ENCODE measurements around the gene PZP. TPM values are rescaled to one million over a fixed set of nuclear protein-coding genes. Genes with fewer than 3 reads are reported as not detected.
"Not testable (repeated sequence)": the region's sequence is repeated elsewhere in the genome, so short reads cannot be mapped to it uniquely, and the experiment has no call there.

Gene PZP
- total RNA-seq, 1 donor from 2014 or later, result 2.2 TPM

DNA sequence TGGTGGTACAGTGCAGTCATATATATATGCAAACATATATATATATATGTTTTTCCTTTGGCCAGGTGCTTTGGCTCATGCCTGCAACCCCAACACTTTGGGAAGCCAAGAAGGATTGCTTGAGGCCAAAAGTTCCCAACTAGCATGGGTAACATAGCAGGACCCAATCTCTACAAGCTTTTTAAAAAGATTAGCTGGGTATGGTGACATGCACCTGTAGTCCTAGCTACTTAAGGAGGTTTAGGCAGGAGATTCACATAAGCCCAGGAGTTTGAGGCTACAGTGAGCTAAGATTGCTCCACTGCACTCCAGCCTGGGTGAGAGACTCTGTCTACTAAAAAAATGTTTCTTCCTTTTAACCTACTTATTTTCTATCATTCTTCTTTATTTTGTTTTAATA, 10.2 kb downstream of the PZP start:
- TF ChIP-seq, protein P1, sequence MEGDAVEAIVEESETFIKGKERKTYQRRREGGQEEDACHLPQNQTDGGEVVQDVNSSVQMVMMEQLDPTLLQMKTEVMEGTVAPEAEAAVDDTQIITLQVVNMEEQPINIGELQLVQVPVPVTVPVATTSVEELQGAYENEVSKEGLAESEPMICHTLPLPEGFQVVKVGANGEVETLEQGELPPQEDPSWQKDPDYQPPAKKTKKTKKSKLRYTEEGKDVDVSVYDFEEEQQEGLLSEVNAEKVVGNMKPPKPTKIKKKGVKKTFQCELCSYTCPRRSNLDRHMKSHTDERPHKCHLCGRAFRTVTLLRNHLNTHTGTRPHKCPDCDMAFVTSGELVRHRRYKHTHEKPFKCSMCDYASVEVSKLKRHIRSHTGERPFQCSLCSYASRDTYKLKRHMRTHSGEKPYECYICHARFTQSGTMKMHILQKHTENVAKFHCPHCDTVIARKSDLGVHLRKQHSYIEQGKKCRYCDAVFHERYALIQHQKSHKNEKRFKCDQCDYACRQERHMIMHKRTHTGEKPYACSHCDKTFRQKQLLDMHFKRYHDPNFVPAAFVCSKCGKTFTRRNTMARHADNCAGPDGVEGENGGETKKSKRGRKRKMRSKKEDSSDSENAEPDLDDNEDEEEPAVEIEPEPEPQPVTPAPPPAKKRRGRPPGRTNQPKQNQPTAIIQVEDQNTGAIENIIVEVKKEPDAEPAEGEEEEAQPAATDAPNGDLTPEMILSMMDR (IDR thresholded peaks at IDR 0.05; ENCODE audit: unreplicated experiment), result no peak
- no peaks in the 10 kb centered on the region for H3K4me1 Mint-ChIP-seq (ENCODE audit: unreplicated experiment)
- DNase-seq (ENCODE audit: low spot score), result no peak
- H3K27me3 Mint-ChIP-seq (ENCODE audit: unreplicated experiment), result no peaks in the 10 kb centered on the region
- H3K27ac Mint-ChIP-seq (ENCODE audit: unreplicated experiment), result no peak overlapping the region
- H3K36me3 Mint-ChIP-seq (ENCODE audit: low read depth, unreplicated experiment), result no peaks in the 10 kb centered on the region
- H3K4me3 Mint-ChIP-seq (ENCODE audit: unreplicated experiment), result no peak overlapping the region
- no peaks in the 10 kb centered on the region for H3K9me3 Mint-ChIP-seq (ENCODE audit: unreplicated experiment)

DNA sequence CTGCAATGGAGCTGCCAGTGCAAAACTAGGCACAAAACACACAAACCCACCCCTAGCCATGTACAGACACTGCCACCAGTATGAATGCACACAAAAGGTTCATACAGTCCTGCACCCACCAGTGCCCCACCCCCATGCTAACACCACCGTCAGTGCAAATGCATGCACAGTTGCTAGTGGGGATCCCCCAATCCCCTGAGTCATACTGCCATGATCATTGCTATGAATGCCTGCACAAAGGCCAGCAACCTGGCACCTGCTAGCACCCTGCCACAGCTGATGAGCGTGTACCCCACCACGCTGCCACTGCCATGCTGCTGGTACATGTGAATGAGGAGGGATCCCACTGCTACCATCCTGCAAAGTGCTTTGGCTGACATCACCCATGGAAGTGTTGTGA, 23.9 kb downstream of the PZP start:
- H3K9me3 Mint-ChIP-seq (ENCODE audit: unreplicated experiment), result peaks cover 5% of the 10 kb centered on the region
- H3K27me3 Mint-ChIP-seq (ENCODE audit: unreplicated experiment), result peaks cover 2% of the 10 kb centered on the region
- TF ChIP-seq, protein P1 (IDR thresholded peaks at IDR 0.05; ENCODE audit: unreplicated experiment), result no peak
- H3K4me1 Mint-ChIP-seq (ENCODE audit: unreplicated experiment), result peaks cover 2% of the 10 kb centered on the region
- no peak overlapping the region for H3K4me3 Mint-ChIP-seq (ENCODE audit: unreplicated experiment)
- no peak for DNase-seq (ENCODE audit: low spot score)
- H3K27ac Mint-ChIP-seq (ENCODE audit: unreplicated experiment), result no peak overlapping the region
- no peaks in the 10 kb centered on the region for H3K36me3 Mint-ChIP-seq (ENCODE audit: low read depth, unreplicated experiment)

DNA sequence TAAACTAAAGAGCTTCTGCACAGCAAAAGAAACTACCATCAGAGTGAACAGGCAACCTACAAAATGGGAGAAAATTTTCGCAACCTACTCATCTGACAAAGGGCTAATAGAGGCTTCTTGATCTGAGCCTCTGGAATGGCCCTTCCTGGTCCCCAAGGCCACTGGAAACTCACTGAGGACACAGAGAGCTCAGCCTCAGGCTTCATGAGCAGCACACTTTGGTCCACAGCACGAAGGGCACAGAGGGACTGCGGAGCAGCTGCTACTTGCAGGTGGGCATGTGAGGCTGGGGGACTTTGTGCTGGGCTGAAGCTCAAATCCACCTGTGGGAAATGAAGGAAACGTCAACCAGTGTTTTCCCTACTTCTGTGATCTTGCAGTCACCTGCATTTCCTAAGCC, 27.4 kb downstream of the PZP start:
- peaks cover 2% of the 10 kb centered on the region for H3K4me1 Mint-ChIP-seq (ENCODE audit: unreplicated experiment)
- no peak overlapping the region for H3K4me3 Mint-ChIP-seq (ENCODE audit: unreplicated experiment)
- peaks cover 2% of the 10 kb centered on the region for H3K27me3 Mint-ChIP-seq (ENCODE audit: unreplicated experiment)
- H3K36me3 Mint-ChIP-seq (ENCODE audit: low read depth, unreplicated experiment), result no peaks in the 10 kb centered on the region
- no peak overlapping the region for H3K27ac Mint-ChIP-seq (ENCODE audit: unreplicated experiment)
- TF ChIP-seq, protein P1 (IDR thresholded peaks at IDR 0.05; ENCODE audit: unreplicated experiment), result no peak
- DNase-seq (ENCODE audit: low spot score), result no peak
- no peaks in the 10 kb centered on the region for H3K9me3 Mint-ChIP-seq (ENCODE audit: unreplicated experiment)

DNA sequence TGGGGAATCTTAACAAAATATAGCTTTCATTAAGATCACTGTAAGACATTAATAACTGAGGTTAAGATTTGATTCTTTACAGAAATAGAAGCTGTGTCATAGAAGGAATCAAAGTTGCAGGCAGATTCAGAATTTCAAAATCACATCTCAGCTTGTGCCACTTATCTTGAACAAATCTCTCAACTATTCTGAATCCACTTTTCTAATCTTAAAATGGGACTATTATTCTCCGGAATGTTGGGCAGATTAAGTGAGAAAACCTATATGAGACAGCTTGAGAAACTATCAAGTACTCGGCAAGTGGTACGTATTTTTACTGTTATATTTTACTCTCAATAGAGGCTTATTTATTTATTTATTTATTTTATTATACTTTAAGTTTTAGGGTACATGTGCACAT, 28.4 kb downstream of the PZP start:
- no peaks in the 10 kb centered on the region for H3K27me3 Mint-ChIP-seq (ENCODE audit: unreplicated experiment)
- no peak overlapping the region for H3K4me3 Mint-ChIP-seq (ENCODE audit: unreplicated experiment)
- H3K36me3 Mint-ChIP-seq (ENCODE audit: low read depth, unreplicated experiment), result no peaks in the 10 kb centered on the region
- TF ChIP-seq, protein P1 (IDR thresholded peaks at IDR 0.05; ENCODE audit: unreplicated experiment), result no peak
- H3K27ac Mint-ChIP-seq (ENCODE audit: unreplicated experiment), result no peak overlapping the region
- no peaks in the 10 kb centered on the region for H3K9me3 Mint-ChIP-seq (ENCODE audit: unreplicated experiment)
- H3K4me1 Mint-ChIP-seq (ENCODE audit: unreplicated experiment), result peaks cover 2% of the 10 kb centered on the region
- DNase-seq (ENCODE audit: low spot score), result no peak

DNA sequence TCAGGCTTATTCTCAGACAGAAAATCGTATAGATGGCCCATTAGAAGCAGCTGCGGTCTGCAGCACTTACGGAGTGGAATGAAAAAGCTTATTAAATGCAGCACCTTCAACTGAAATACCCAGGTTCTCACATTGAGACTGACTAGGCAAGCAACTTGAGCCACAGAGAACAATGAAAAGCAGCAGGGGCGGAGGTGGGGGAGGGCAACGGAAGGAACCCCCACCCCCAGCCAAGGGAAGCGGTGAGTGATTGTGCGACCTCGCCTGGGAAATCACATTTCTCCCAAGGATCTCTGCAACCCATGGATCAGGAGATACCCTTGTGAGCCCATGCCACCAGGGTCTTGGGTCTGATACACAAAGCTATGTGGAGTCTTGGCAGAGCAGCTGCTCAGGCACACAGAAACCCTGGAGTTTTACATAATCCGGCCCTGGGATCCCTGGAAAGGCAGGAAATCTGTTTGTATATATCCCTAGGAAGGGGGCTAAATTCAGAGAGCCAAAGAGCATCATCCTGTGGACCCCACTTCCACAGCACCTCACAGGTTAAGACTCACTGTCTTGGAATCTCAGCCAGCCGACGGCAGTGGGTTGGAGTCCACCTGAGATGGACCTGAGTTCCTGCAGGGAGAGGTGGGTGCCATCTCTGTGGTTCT, 38.1 kb downstream of the PZP start:
- peaks cover 1% of the 10 kb centered on the region for H3K27me3 Mint-ChIP-seq (ENCODE audit: unreplicated experiment)
- peak; percentile 43 for DNase-seq (ENCODE audit: low spot score)
- no peak overlapping the region for H3K4me3 Mint-ChIP-seq (ENCODE audit: unreplicated experiment)
- TF ChIP-seq, protein P1 (IDR thresholded peaks at IDR 0.05; ENCODE audit: unreplicated experiment), result no peak
- H3K4me1 Mint-ChIP-seq (ENCODE audit: unreplicated experiment), result peaks cover 36% of the 10 kb centered on the region
- H3K27ac Mint-ChIP-seq (ENCODE audit: unreplicated experiment), result peak overlapping the region; percentile 93
- H3K36me3 Mint-ChIP-seq (ENCODE audit: low read depth, unreplicated experiment), result peaks cover 3% of the 10 kb centered on the region
- H3K9me3 Mint-ChIP-seq (ENCODE audit: unreplicated experiment), result no peaks in the 10 kb centered on the region

DNA sequence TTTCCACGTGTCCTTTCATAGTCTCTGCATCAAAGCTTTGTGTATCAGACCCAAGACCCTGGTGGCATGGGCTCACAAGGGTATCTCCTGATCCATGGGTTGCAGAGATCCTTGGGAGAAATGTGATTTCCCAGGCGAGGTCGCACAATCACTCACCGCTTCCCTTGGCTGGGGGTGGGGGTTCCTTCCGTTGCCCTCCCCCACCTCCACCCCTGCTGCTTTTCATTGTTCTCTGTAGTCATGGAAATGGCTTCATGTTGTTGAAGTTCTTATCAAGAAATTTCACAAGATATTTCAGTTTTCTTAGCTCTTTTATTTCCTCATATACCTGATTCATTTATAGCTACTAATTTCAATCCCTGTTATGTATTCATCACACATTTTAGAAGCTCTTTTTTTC, 40.9 kb downstream of the PZP start:
- H3K27me3 Mint-ChIP-seq (ENCODE audit: unreplicated experiment); H3K36me3 Mint-ChIP-seq (ENCODE audit: low read depth, unreplicated experiment); H3K9me3 Mint-ChIP-seq (ENCODE audit: unreplicated experiment): not testable (repeated sequence)
- H3K4me1 Mint-ChIP-seq (ENCODE audit: unreplicated experiment), result peaks cover 61% of the 10 kb centered on the region
- peak overlapping the region; percentile 45 for H3K4me3 Mint-ChIP-seq (ENCODE audit: unreplicated experiment)
- peak; percentile 13 for DNase-seq (ENCODE audit: low spot score)
- H3K27ac Mint-ChIP-seq (ENCODE audit: unreplicated experiment), result peak overlapping the region; percentile 97

Measured in endothelial cell (in vitro differentiated cells).